Neural cell (in vitro differentiated cells): ENCODE results near the gene PPP4R3B.

Experiments used
- CTCF ChIP-seq: fragments of 450-650 bp; IDR thresholded peaks from 2 replicates; pipeline ENCODE4 v1.5.1; 2014; ENCODE audit warnings: antibody characterized with exemption, mild to moderate bottlenecking, moderate library complexity; ENCODE audit not compliant: poor library complexity, severe bottlenecking
- EZH2 ChIP-seq: fragments of 200-600, 300-800 bp; shearing (Covaris generic), sonication (generic); IDR thresholded peaks from 2 replicates; pipeline ENCODE4 v1.6.1; 2014; ENCODE audit warnings: antibody characterized with exemption, low read length, borderline replicate concordance, mild to moderate bottlenecking; ENCODE audit not compliant: insufficient read depth, poor library complexity, severe bottlenecking
- MXI1 ChIP-seq: fragments of 450-650 bp; conservative IDR thresholded peaks from 2 replicates; pipeline ENCODE4 v1.6.1; 2014; ENCODE audit warnings: antibody characterized with exemption, mild to moderate bottlenecking; ENCODE audit not compliant: poor library complexity, severe bottlenecking
- POLR2AphosphoS5 ChIP-seq: IDR thresholded peaks from 2 replicates; pipeline ENCODE4 v1.6.1; 2012
- RAD21 ChIP-seq: fragments of 450-650 bp; conservative IDR thresholded peaks from 2 replicates; pipeline ENCODE4 v1.6.1; 2014; ENCODE audit warnings: antibody characterized with exemption, mild to moderate bottlenecking, moderate library complexity
- REST ChIP-seq: IDR thresholded peaks from 2 replicates; pipeline ENCODE4 v1.6.1; 2012; ENCODE audit warnings: borderline replicate concordance
- SMC3 ChIP-seq: fragments of 450-650 bp; conservative IDR thresholded peaks from 2 replicates; pipeline ENCODE4 v1.6.1; 2014; ENCODE audit warnings: antibody characterized with exemption, mild to moderate bottlenecking, moderate library complexity; ENCODE audit not compliant: poor library complexity

- no peak for TF ChIP-seq EZH2
- no peak for TF ChIP-seq CTCF
- TF ChIP-seq SMC3, result no peak
- no peak for TF ChIP-seq POLR2AphosphoS5
- TF ChIP-seq MXI1, result no peak
- TF ChIP-seq RAD21, result no peak
- no peak for TF ChIP-seq REST
Measured at GRCh38 chr2:55598056-55598795, 19.2 kb downstream of the PPP4R3B start.
